Neural progenitor cell (in vitro differentiated cells): ENCODE measurements around the gene R3HDM2.

Experiments
- CTCF ChIP-seq: fragments of 200-600 bp; sonication (generic); IDR thresholded peaks from 2 replicates; pipeline ENCODE4 v1.5.1; 2017; ENCODE audit warnings: antibody characterized with exemption, mild to moderate bottlenecking
- EZH2 ChIP-seq: fragments of 200-600 bp; sonication (generic); IDR thresholded peaks from 2 replicates; pipeline ENCODE4 v1.6.1; 2017; ENCODE audit warnings: antibody characterized with exemption, mild to moderate bottlenecking, moderate library complexity
- EZH2phosphoT487 ChIP-seq: fragments of 200-600 bp; sonication (generic); IDR thresholded peaks from 2 replicates; pipeline ENCODE4 v1.6.1; 2017; ENCODE audit warnings: antibody characterized with exemption

GRCh38 chr12:57238854-57239554 lies 191.8 kb downstream of the R3HDM2 start:
- no peak for TF ChIP-seq EZH2
- TF ChIP-seq CTCF, result peak; percentile 99
- no peak for TF ChIP-seq EZH2phosphoT487
